Activated T-cell treated with anti-CD3 and anti-CD28 coated beads, Interleukin-2, amount 50 U/mL, for 48 hours (primary cell): ENCODE data around the gene ANKRD1.

Experiments used
- DNase-seq, 2 experiments: peaks; one replicate each; pipeline ENCODE4 v3.0.0-alpha.2; 2020

The ANKRD1 gene

DNA sequence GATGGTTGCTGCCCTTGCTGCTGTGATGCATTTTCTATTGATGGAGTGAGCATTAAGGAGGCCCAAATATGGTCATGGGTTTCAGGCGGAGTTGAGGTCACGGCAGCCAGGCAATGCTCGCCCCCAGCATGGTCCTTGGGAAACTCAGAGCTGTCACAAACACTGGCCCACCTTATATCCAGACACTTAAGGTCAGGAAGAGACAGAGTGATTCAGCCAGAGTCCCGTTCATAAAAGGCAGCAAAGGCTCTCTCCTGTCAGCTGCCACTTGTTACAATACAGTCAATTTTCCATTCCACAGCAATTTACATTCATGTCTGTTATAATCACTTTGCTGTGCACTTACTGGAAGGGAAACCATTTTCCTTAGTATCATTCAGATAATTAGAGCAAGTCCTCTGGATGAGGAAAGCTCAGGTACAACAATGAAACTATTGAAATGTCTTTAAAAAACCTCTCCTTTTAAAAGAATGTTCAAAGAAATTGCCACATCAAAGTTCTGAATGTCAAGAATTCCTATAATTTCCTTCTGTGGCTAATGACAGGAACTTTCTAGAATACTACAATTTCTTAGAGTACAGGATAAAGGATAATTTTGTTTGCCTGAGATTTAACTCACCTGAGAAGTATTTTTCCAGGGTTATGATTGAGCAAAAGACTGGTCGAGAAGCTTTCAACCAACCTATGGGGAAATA lies 14.8 kb upstream of the ANKRD1 start:
- DNase-seq, result no peak

- DNase-seq, result no peak
Observed at GRCh38 chr10:90930971-90931871, 10.3 kb upstream of the ANKRD1 start.

DNA sequence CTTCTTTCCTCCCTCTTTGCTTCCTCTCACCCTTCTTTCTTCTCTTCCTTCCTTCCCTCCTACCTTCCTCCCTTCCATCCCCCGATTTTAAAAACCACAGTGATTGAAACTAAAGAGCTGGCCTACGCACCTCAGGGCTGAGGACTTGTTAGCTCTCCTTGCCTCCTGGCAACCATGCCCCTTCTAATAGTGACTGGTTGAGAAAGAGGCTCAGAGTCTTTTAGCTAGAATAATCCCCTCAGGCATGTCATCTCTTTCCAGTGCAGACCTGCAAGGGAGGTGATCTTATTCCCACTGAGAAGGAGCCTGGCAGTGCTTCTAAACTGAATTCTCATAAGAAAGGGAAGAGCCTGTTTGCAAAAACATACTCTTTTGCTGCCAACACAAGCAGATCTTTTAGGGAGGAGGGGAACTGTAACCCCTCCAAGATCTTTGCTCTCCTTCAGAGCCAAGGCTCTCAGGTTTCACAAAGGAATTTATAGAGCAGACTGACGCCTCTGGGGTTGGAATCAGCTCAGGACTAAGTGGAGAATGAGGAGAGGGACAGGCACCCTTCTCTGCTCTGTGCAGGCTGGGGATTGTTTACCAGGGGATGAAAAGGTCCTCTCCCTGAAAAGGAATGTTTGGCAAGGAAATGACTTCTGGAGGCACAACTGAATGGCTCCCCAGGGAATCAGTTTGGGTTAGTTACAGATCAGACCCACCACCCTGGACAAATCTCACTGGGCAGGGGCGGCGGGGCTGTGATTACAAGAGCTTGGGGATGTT lies 9.4 kb upstream of the ANKRD1 start:
- DNase-seq, result no peak

DNA sequence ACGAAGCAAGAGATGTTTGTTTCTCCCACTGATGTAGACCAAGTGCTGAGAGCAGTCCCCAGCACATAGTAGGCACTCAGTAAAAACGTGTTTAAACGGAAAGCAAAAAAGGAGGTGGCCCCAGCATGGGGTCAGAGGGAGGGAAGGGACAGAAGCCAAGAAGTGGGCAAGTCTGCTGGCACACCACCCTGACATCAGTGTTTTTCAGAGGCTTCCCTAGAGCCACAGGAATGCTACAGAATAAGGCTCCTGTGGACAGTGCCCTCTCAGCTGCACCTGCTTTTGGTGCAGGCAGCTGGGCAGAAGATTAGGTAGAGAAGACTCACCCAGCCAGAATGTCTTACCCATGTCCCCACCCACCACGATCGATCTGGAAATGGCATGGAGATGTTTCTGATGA lies 8.3 kb upstream of the ANKRD1 start:
- DNase-seq, result no peak

DNA sequence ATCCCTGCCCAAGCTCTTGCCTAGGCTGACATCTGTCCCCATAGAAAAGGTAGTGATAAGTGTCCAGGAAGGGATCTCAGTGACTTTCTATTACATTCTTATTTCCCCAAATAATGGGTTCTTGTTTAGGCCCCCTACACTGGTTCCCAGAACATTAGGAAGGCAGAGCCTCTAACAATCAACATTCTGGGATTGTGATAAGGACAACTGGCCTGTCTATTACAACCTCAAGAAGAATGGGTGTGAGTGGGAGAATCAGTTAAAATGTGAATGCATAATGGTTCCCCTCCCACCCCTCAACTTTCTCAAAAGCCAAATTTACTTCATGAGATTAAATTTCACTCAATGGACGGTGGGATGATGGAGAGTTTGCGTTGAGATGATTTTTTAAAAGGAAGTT lies 6.4 kb upstream of the ANKRD1 start:
- no peak for DNase-seq

DNA sequence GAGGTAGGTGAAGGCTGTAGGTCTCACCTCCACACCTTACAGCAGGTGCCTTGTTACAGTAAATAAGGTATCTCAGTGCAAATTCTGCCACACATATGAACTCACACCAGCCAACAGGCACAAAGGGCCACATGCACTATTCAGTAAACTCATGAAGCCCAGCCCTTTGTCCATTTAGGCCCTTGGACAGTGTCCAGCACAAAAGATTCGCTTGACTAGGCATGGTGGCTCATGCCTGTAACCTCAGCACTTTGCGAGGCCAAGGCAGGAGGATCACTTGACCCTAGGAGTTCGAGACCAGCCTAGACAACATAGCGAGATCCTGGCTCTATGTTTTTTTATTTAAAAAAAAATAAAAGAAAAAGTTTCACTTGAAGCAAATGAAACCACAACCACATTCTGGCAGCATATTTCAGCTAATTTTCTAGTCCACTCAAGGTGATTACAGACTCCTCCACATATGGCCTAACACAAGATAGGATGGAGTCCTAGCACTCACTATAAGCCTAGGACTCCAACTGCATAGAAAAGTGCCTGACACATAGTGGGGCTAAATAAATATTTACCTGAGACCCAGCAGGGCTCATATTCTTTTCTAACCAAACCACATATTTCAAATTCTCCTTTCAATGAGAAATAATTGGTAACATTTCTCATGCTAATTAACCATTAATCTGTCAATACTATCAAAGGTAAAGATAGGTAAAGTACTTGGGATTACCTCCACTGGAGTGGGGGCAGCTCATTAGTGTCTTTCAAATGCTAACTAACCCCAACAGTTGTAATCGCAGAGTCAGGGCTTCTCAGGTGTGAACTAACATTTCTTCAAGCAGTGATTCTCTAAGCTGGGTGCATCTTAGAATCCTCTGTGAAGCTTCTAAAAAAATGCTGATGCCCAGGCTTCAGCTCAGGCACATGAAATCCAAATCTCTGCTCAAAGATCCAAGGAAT lies 4.5 kb upstream of the ANKRD1 start:
- DNase-seq, result no peak

- DNase-seq, result no peak
Observed at GRCh38 chr10:90924552-90924951, 3.7 kb upstream of the ANKRD1 start.

DNA sequence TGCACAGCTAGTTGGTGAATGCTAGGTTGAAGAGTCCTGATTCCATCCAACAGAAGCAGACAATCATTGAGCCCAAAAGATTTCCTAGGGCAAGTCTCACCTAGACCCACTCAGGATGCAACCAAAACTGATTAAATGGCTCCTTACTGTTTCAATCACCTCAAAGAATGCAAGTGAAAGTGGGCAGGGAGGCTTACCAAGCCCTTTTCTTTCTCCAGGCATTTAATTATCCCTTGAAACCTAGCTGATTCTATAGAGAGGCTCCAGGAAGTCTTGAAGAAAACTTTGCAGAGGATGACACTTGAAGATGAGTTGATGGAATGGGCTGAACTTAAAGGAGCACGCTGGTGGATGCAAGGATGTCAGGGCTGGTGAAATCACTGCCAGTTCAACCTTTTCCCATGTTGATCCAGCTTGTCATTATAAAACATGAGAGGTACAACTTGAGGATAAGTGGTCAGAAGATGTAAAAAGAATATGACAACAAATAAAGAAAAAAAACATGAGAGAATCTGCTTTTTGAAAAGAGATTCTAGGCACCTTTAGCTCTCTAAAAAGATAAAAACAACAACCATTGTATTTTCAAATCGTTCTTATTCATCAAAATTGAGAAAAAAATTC lies 2.3 kb upstream of the ANKRD1 start:
- DNase-seq, result no peak

DNA sequence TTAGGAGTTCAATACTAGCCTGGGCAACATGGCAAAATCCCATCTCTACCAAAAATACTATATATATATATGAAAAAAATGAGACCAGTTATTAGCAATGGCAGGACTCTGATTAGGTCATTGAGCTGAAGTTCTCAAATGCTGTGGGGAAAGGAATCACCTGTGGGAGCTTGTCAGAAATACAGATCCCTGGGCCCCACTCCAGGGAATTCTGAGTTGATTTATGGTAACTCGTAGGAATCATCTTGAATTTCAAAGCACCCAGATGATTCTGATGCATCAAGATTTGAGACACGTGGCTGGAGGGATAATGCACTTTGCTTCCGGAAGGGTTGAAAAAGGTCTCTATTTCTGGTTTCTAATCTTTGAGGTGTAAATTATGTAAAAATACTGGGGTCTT lies 1.0 kb upstream of the ANKRD1 start:
- no peak for DNase-seq

DNA sequence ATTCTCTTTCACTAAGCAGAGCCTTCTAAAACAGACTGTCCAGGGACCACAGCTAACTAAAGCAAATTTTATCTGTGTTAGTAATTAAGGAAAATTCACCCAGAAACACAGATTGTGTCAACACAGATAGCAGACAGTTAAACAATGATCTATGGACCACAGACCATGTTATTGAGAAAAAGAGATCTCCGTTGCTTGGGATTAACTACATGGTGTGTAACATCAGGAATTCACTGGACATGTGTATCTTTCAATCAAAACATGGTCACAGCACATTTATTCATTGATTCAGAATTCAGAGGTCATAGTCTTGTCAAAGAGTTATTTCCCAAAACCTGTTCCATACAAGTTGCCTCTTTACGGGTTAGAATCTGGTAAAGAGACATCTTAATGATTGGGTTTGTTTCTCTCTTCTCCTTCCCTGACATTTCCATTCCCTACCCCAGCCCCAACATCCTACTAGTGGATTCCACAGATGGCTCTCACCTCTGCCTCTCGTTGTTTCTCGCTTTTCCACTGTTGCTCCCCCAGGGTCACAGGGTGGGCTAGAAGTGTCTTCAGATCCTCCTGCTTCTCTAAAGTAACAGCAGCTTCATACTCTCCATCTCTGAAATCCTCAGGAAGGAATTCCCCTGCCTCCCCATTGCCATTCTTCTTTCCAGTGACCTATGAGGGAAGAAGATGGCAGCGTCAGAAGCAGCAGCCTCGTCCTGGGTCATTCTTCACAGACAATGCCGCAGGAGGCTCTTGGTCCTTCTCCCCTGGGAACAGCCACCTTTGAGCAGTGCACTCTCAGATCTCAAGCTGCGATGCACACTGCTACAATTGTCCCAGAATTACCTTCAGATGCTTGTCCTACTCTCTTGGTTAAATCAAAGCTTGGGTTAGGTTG lies 958 bp downstream of the ANKRD1 start:
- no peak for DNase-seq

- no peak for DNase-seq
Observed at GRCh38 chr10:90917968-90918318, 2.9 kb downstream of the ANKRD1 start.

- DNase-seq, result no peak
Observed at GRCh38 chr10:90917238-90917967, 3.5 kb downstream of the ANKRD1 start.

GRCh38 chr10:90916392-90917237 lies 4.3 kb downstream of the ANKRD1 start:
- no peak for DNase-seq

DNA sequence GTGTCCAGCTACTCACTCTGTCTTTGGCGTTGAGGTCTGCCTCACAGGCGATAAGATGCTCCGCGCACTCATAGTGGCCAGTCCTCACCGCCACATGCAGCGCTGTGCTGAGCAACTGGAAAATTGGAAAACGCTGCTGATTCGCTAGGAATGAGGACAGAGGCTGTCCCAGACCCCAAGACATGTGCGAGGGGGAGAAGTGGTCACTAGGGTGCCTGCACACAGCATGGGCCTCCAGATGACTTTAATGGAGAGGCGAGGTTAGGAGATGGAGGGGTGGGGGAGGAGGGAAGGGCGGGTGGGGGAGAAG lies 5.2 kb downstream of the ANKRD1 start:
- no peak for DNase-seq

GRCh38 chr10:90914992-90915765 lies 5.7 kb downstream of the ANKRD1 start:
- no peak for DNase-seq

- DNase-seq, result no peak
Observed at GRCh38 chr10:90913774-90914420, 7.0 kb downstream of the ANKRD1 start.

GRCh38 chr10:90912854-90913479 lies 7.9 kb downstream of the ANKRD1 start:
- DNase-seq, result no peak

DNA sequence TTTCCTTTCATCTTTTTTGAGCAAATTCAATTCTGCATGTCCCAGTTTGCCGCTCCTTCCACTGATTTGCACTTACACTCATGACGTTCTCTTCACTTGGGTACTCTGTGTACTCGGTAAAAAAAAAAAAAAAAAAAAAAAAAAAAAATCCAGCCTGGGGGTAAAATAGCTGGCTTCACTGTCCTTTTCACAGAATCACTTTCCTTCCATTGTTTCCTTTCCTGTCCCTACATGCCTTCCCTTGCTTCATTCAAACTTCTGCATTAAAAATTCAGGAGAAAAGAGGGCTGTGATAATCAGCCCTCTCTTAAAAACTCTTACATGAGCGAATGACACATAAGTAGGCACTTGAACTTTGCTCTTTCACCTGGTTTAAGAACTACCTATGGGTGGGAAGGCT lies 8.7 kb downstream of the ANKRD1 start:
- no peak for DNase-seq
